ENCODE data around the gene KIFC1.

KIFC1 gene

DNA sequence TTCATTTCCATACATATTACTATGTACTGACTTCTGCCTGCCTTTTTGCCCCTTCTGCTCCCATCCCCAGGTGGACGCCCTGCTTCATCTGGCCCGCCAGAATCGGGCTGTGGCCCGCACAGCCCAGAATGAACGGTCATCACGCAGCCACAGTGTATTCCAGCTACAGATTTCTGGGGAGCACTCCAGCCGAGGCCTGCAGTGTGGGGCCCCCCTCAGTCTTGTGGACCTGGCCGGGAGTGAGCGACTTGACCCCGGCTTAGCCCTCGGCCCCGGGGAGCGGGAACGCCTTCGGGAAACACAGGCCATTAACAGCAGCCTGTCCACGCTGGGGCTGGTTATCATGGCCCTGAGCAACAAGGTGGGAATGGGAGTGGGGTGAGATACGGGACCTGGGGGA, 14.5 kb downstream of the KIFC1 start:
- no peak for TF ChIP-seq ZFX (IDR thresholded peaks at IDR 0.05)
- TF ChIP-seq, protein P1, sequence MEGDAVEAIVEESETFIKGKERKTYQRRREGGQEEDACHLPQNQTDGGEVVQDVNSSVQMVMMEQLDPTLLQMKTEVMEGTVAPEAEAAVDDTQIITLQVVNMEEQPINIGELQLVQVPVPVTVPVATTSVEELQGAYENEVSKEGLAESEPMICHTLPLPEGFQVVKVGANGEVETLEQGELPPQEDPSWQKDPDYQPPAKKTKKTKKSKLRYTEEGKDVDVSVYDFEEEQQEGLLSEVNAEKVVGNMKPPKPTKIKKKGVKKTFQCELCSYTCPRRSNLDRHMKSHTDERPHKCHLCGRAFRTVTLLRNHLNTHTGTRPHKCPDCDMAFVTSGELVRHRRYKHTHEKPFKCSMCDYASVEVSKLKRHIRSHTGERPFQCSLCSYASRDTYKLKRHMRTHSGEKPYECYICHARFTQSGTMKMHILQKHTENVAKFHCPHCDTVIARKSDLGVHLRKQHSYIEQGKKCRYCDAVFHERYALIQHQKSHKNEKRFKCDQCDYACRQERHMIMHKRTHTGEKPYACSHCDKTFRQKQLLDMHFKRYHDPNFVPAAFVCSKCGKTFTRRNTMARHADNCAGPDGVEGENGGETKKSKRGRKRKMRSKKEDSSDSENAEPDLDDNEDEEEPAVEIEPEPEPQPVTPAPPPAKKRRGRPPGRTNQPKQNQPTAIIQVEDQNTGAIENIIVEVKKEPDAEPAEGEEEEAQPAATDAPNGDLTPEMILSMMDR (conservative IDR thresholded peaks at IDR 0.05): no peak
- no peak overlapping the region for H3K27ac ChIP-seq

DNA sequence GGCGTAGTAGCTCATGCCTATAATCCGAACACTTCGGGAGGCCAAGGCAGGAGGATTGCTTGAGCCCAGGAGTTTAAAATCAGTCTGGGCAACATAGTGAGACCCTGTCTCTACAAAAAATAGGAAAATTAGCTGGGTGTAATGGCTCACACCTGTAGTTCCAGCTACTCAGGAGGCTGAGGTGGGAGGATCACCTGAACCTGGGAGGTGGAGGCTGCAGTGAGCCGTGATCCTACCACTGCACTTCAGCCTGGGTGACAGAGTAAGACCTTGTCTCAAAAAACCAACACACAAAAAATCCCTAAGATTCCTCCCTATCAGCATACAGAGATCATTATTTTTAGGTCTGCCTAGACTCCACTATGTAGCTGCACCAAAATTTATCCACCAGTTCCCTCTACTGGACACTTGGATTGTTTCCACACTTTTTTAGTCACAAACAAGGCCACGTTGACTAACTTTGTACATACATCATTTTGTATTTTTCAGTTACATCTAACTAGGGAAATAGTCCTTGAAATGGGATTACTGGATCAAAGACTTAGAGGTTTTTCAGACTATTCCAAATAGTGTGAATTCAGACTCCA, 15.6 kb downstream of the KIFC1 start:
- H3K27ac ChIP-seq: no peak overlapping the region
- TF ChIP-seq ZFX (IDR thresholded peaks at IDR 0.05): no peak
- TF ChIP-seq, protein P1 (conservative IDR thresholded peaks at IDR 0.05): no peak

DNA sequence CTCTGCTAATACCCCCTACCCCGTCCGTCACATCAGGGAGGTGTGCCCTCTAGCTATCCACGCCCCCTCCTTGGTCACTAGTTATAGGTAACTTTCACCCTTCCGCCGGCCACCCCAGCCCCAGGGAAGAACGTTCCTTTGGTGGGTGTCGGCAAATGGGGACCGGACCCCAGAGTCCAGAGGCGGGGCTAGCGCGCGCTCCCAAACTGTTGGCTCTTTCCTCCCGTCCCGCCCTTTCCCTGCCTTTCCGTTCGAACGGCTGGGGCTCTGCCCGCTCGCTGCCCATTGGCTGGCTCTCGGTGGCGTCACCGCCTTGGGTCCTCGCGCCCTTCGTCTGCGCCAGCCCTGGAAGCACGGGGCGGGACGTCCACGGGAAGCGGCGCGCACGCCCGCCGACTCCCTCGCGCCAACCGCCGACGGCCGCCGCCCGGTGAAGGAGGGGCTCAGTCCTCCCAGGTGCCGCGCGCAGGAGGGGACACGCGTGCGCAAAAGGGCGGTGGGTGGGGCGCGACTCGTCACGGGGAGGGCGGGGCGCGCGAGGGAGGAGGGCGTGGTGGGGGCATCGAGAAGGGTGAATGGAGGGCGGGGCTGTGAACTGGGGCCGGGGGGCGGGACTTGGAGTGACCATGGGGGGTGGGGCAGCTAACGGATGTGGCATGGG, 18.6 kb downstream of the KIFC1 start:
- no peak for TF ChIP-seq ZFX (IDR thresholded peaks at IDR 0.05)
- TF ChIP-seq, protein P1 (conservative IDR thresholded peaks at IDR 0.05): no peak
- peak overlapping the region; percentile 91 for H3K27ac ChIP-seq

DNA sequence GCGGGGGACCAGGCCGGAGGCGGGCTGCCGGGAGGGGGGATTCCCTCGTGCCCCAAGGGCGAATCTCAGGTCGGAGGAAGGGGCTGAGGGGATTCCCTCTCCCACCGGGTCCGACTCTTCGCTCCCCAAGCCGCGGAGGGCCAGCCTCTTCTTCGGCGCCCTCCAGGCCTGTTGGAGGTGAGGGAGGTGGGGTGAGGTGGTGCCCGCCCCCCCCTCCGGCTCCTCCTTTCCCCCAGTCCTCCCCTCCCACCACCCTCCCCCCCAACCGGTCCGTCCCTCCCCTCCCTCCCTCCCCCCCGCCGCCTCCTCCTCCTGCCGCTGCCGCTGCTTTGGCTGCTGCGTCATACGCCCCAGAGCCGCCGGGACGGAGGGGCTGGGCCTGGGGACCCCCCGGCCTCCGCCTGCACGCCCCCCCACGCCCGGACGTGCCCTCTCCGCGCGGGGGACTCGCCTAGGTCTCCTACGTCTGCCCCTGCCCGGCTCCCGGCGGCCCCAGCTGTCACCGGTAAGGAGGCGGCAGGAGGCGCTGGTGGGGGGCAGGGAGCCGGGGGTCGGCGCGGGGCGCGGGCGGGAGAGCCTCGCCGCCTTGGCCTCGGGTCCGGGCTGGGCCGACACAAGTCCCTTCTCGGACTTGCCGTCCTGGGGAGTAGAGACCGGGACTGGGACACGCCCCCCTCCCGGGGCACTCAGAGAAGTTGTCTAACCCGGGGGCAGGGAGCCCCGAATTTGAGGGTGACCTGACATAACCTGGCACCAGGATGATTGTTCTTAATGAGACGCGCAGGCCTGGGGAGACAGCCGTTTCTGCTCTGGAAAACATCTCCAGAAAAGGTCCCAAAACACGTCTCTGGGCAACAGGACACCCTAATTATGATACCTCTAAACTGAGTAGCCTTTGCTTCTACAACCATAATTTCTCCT, 19.3 kb downstream of the KIFC1 start, which contains the start of gene PHF1:
TSS of gene PHF1 (plus strand) at position 304 of the 921 bp plus-strand sequence. CDS start 1,250 bp downstream, outside the sequence.
- TF ChIP-seq, protein P1 (conservative IDR thresholded peaks at IDR 0.05): no peak
- no peak for TF ChIP-seq ZFX (IDR thresholded peaks at IDR 0.05)
- H3K27ac ChIP-seq: peak within 1 kb of the TSS; percentile 91

DNA sequence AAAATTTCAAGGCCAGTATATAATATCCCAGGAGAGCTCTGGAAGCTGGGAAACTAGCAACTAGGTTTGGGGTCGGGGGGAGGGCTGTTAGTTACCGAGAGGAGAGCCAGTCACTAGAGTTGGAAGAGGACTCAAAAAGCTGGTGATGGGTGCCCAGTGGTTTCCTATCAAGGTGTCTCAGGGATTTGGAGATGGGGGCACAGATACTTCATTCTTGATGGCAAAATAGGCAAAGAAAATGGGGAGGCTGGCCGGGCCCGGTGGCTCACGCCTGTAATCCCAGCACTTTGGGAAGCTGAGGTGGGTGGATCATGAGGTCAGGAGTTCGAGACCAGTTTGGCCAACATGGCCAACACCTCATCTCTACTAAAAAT, 20.0 kb downstream of the KIFC1 start:
- H3K27ac ChIP-seq: peak overlapping the region; percentile 91
- TF ChIP-seq, protein P1 (conservative IDR thresholded peaks at IDR 0.05): no peak
- TF ChIP-seq ZFX (IDR thresholded peaks at IDR 0.05): no peak

DNA sequence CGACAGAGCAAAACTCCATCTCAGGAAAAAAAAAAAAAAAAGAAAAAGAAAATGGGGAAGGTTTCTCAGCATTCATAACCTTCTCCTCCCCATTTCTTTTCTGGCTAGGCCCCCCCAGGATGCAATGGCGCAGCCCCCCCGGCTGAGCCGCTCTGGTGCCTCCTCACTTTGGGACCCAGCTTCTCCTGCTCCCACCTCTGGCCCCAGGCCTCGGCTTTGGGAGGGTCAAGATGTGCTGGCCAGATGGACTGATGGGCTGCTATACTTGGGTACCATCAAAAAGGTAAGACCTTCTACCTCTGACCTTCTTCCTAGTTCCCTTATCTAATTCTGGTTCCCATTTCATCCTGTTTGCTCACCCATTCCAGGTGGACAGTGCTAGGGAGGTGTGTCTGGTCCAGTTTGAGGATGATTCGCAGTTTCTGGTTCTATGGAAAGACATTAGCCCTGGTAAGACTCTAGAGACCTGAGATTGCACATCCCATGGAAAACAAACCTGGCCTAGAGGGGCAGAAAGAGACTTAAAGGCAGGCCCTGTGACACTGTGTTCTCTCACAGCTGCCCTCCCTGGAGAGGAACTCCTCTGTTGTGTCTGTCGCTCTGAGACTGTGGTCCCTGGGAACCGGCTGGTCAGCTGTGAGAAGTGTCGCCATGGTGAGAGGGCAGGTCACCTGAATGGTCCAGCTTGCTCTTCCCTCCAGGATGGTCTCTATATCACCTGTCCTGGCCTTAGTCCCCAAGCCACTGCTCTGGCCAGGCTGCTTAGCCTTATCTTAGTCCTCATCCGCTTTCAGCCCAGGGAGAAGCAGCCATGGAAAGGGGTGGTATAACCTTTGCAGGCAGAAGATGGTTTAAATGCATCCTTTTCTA, 20.8 kb downstream of the KIFC1 start:
- TF ChIP-seq, protein P1 (conservative IDR thresholded peaks at IDR 0.05): no peak
- no peak for TF ChIP-seq ZFX (IDR thresholded peaks at IDR 0.05)
- H3K27ac ChIP-seq: no peak overlapping the region; the same call in 1 of the 2 replicates
